Panc1 (cell line): Measurements from ENCODE around the gene TPCN1. TPM values are rescaled to one million over a fixed set of nuclear protein-coding genes. Genes with fewer than 3 reads are reported as not detected.
A peak's percentile ranks its signal among the peaks of the same experiment; 100 is the strongest.

Experiments
- ATAC-seq: fragments of 200-7000 bp; cut with Tn5 transposase; 2 replicates; pipeline ENCODE4 v1.9.1; 2020; ENCODE audit warnings: mild to moderate bottlenecking, moderate library complexity
- BruUV-seq: library from RNA; stranded (reverse); fragments of 400-500 nt; replicated peaks from 2 replicates; lab custom pipeline; 2021; lab: Mats Ljungman, UMichigan
- CTCF ChIA-PET: fragments of 300-600 bp; sonication (Branson Sonifier 250); formaldehyde crosslinking; loops from one replicate; lab custom pipeline; 2022; ENCODE audit warnings: antibody characterized with exemption; lab: Charles Lee
- POLR2A ChIA-PET: fragments of 300-600 bp; sonication (Branson Sonifier 250); formaldehyde crosslinking; loops from one replicate; lab custom pipeline; 2022; ENCODE audit warnings: antibody characterized with exemption; lab: Charles Lee
- DNase-seq: peaks from one replicate; pipeline ENCODE4 v3.0.0-alpha.2; 2010; ENCODE audit warnings: low read depth, low spot score
- H3K27ac ChIP-seq: 2 replicates; pipeline ENCODE4 v1.5.1; 2011; ENCODE audit warnings: mild to moderate bottlenecking, low read length, inconsistent platforms
- H3K27me3 ChIP-seq: fragments of 200-500 bp; sonication (Bioruptor generic); 2 replicates; pipeline ENCODE4 v1.6.0; 2014; ENCODE audit warnings: low read length, inconsistent platforms; ENCODE audit not compliant: control insufficient read depth, insufficient read depth
- H3K36me3 ChIP-seq: fragments of 200-500 bp; sonication (Bioruptor generic); 2 replicates; pipeline ENCODE4 v1.5.1; 2014; ENCODE audit warnings: inconsistent platforms, mild to moderate bottlenecking, low read length, moderate library complexity; ENCODE audit not compliant: control insufficient read depth, insufficient read depth
- H3K4me1 ChIP-seq: 2 replicates; pipeline ENCODE4 v1.5.1; 2011; ENCODE audit warnings: inconsistent platforms, mild to moderate bottlenecking, low read length, moderate library complexity; ENCODE audit not compliant: control insufficient read depth, insufficient read depth
- H3K4me3 ChIP-seq, 2 experiments: 2 replicates each; pipeline ENCODE4 v1.5.1; 2011 to 2012; ENCODE audit warnings: low read depth in 2 of 2, low read length in 2 of 2, mild to moderate bottlenecking in 2 of 2, inconsistent platforms in 1 of 2, moderate library complexity in 1 of 2
- H3K9me3 ChIP-seq: fragments of 200-500 bp; sonication (Bioruptor generic); 2 replicates; pipeline ENCODE4 v1.5.1; 2014; ENCODE audit warnings: low read depth, mild to moderate bottlenecking, inconsistent platforms, low read length, moderate library complexity; ENCODE audit not compliant: control insufficient read depth, insufficient read depth
- CTCF ChIP-seq: fragments of 450-650 bp; IDR thresholded peaks from 2 replicates; pipeline ENCODE4 v1.5.1; 2017; ENCODE audit warnings: mild to moderate bottlenecking
- POLR2AphosphoS5 ChIP-seq: IDR thresholded peaks from 2 replicates; pipeline ENCODE4 v1.6.1; 2012; ENCODE audit warnings: mild to moderate bottlenecking, low read depth, low read length, moderate library complexity
- SIN3A ChIP-seq: IDR thresholded peaks from 2 replicates; pipeline ENCODE4 v1.6.1; 2012; ENCODE audit warnings: low read depth, mild to moderate bottlenecking, low read length, moderate library complexity, borderline replicate concordance; ENCODE audit not compliant: insufficient read depth
- TCF7L2 ChIP-seq: IDR thresholded peaks from 2 replicates; pipeline ENCODE4 v1.6.1; 2011; ENCODE audit warnings: mild to moderate bottlenecking, low read depth, low read length, inconsistent platforms
- in situ Hi-C: cut with HindIII; loops from 2 replicates; pipeline ENCODE4 v1.10.0; 2016; ENCODE audit warnings: low sequenced_read_pairs, low pct_unique_long_range_greater_than_20kb
- intact Hi-C: fragments of 100-400 bp; cut with micrococcal nuclease; formaldehyde crosslinking; loops from one replicate; pipeline ENCODE4 v1.10.0; 2022; ENCODE audit not compliant: unreplicated experiment
- microRNA-seq: library from miRNA; unstranded; fragments of <30 nt; microRNA quantifications from one replicate; pipeline ENCODE4 v1.1.0, GENCODE V29; 2020; ENCODE audit not compliant: unreplicated experiment
- total RNA-seq: library from RNA; stranded (reverse); gene quantifications from one replicate; pipeline ENCODE4 v1.2.1, GENCODE V29; 2021; ENCODE audit not compliant: unreplicated experiment
- TF ChIP-seq, protein P1 (sequence below), 2 experiments: IDR thresholded peaks; 2 replicates each; pipeline ENCODE4 v1.6.1; 2011 to 2012; ENCODE audit warnings: low read depth in 2 of 2, control low read depth in 1 of 2, low read length in 1 of 2, mild to moderate bottlenecking in 1 of 2, moderate library complexity in 1 of 2; ENCODE audit not compliant: insufficient read depth in 1 of 2

Gene TPCN1
- total RNA-seq, 1 experiment from 2014 or later = 75.2 TPM

GRCh38 chr12:113347107-113347506, 125.8 kb downstream of the TPCN1 start:
- in situ Hi-C loops (no loop called here), intact Hi-C loops (no loop called here)
- H3K27me3 ChIP-seq = no peaks in the 10 kb centered on the region
- TF ChIP-seq POLR2AphosphoS5 (no peak), SIN3A (no peak), CTCF (no peak), TCF7L2 (no peak)
- TF ChIP-seq, protein P1, sequence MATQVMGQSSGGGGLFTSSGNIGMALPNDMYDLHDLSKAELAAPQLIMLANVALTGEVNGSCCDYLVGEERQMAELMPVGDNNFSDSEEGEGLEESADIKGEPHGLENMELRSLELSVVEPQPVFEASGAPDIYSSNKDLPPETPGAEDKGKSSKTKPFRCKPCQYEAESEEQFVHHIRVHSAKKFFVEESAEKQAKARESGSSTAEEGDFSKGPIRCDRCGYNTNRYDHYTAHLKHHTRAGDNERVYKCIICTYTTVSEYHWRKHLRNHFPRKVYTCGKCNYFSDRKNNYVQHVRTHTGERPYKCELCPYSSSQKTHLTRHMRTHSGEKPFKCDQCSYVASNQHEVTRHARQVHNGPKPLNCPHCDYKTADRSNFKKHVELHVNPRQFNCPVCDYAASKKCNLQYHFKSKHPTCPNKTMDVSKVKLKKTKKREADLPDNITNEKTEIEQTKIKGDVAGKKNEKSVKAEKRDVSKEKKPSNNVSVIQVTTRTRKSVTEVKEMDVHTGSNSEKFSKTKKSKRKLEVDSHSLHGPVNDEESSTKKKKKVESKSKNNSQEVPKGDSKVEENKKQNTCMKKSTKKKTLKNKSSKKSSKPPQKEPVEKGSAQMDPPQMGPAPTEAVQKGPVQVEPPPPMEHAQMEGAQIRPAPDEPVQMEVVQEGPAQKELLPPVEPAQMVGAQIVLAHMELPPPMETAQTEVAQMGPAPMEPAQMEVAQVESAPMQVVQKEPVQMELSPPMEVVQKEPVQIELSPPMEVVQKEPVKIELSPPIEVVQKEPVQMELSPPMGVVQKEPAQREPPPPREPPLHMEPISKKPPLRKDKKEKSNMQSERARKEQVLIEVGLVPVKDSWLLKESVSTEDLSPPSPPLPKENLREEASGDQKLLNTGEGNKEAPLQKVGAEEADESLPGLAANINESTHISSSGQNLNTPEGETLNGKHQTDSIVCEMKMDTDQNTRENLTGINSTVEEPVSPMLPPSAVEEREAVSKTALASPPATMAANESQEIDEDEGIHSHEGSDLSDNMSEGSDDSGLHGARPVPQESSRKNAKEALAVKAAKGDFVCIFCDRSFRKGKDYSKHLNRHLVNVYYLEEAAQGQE (IDR thresholded peaks at IDR 0.05; ENCODE audit: insufficient read depth in 1 of 2, low read depth in 2 of 2, low read length in 1 of 2) = no peak
- no peaks in the 10 kb centered on the region for H3K4me1 ChIP-seq
- ChIA-PET CTCF (no interaction called here), POLR2A (no interaction called here)
- no TSS peak for BruUV-seq
- DNase-seq (no peak), ATAC-seq (0 out of 2 replicates have a peak, but pooled peaks have one; percentile 59)
- H3K27ac ChIP-seq = no peak overlapping the region
- H3K4me3 ChIP-seq = no peak overlapping the region
- H3K36me3 ChIP-seq = no peaks in the 10 kb centered on the region
- H3K9me3 ChIP-seq = no peaks in the 10 kb centered on the region

DNA sequence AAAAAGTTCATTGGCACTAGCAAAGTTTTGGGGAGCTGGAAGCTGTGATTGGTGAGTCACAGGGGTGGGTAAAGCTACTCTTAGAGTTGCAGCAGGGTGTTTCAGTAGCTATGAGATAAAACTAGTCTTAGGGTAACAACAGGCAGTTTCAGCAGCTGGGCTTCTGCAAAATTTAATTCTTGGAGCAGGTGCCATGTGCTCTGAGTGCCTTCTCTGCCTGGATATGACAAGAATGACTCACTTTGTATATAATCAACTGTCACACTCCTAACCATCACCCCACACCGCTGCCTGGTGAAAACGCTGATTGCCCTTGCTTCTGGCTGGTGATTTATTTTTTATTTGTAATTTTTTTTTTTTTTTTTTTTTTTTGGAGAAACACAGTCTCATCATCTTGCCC, 126.6 kb downstream of the TPCN1 start:
- Histone ChIP-seq H3K36me3 (no peaks in the 10 kb centered on the region), H3K27me3 (no peaks in the 10 kb centered on the region), H3K27ac (no peak overlapping the region), H3K4me3 (no peak overlapping the region), H3K4me1 (no peaks in the 10 kb centered on the region), H3K9me3 (no peaks in the 10 kb centered on the region)
- intact Hi-C loops = no loop called here
- BruUV-seq = no TSS peak
- DNase-seq (no peak), ATAC-seq (no peak)
- TF ChIP-seq TCF7L2 (no peak), POLR2AphosphoS5 (no peak)
- POLR2A ChIA-PET = no interaction called here
- CTCF ChIA-PET = no interaction called here
- in situ Hi-C loops = no loop called here

Small RNAs within 50 kb of the gene (microRNA-seq; reads per million reads assigned to microRNA genes)
- not detected for gene MIR6762

Other genes starting within 250 kb of the TPCN1 start
- 2.7 TPM for gene OAS2, start 242.9 kb upstream of the TPCN1 start, total RNA-seq
- gene DTX1, start 164.7 kb upstream of the TPCN1 start, total RNA-seq = 0.44 TPM
- gene RASAL1, start 85.7 kb upstream of the TPCN1 start, total RNA-seq = 0.28 TPM
- 0.10 TPM for gene CFAP73, start 71.7 kb upstream of the TPCN1 start, total RNA-seq
- gene DDX54, start 36.0 kb upstream of the TPCN1 start, total RNA-seq = 101 TPM
- gene RITA1, start 35.7 kb upstream of the TPCN1 start, total RNA-seq = 41.0 TPM
- gene SLC8B1, start 113.6 kb downstream of the TPCN1 start, total RNA-seq = 26.7 TPM
- 69.7 TPM for gene PLBD2, start 137.1 kb downstream of the TPCN1 start, total RNA-seq
- gene SDS, start 182.4 kb downstream of the TPCN1 start, total RNA-seq = 0.15 TPM
- gene SDSL, start 200.9 kb downstream of the TPCN1 start, total RNA-seq = 5.8 TPM